ENCODE measurements around the gene DCAF12.
A peak's percentile ranks its signal among the peaks of the same experiment; 100 is the strongest.

Gene DCAF12

DNA sequence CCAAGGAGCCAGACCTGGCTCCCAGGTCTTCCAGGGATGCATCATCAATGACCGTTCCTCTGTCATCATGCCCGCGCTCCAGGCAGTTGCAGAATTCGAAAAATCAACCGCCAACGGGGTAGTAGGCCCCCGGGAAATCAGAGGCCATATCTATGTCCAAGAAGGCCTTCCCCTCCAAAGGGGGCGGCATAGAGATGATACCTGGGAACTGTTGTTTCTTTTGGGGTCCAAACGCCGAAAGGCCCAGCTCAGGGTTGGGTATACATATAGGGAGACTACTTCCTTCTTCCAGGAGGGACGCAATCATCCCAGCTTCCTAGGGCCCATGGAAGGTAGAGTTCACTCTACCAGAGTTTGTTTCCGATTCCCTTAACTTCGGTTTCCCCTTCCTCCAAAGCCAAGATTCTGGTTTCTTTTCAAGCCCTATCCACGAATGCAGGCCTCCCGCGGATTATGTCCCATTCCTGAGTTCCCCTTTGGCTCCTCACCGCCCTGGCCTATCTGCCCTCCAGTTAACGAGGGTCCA, 754 bp downstream of the DCAF12 start:
- peak overlapping the region; percentile 65 for H2AFZ ChIP-seq (ENCODE audit: low read length, unreplicated experiment)

DNA sequence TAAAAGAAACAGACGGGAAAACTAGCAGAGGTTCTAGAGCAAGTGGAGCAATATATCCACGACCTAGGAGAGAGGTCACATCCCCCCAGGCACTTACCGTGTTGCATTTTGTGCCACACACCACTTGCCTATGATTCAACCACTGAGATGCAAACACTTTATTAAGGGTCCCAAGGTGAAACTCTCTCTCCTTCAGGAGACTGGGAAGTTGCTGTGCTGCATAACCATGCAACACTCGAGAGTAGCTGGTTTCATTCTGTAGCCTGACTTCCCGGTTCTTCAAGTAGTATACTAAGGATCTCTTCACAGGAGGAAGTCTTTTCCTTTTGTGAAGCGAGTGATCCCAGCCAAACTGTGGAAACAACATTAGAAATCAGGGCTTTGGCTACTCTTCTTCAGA, 1.6 kb downstream of the DCAF12 start:
- Histone ChIP-seq H3K27ac (ENCODE audit: low read depth, low read length) (peak overlapping the region; percentile 51; the same call in 1 of the 2 replicates), H3K79me2 (ENCODE audit: control insufficient read depth, insufficient read depth, low read length, unreplicated experiment) (peaks cover 51% of the 10 kb centered on the region), H3K36me3 (ENCODE audit: insufficient read depth, low read length) (peaks cover 14% of the 10 kb centered on the region; the same call in 1 of the 2 replicates), H3K4me1 (ENCODE audit: control insufficient read depth, insufficient read depth, low read length, unreplicated experiment) (peaks cover 27% of the 10 kb centered on the region), H3K27me3 (ENCODE audit: insufficient read depth, low read length) (no peaks in the 10 kb centered on the region), H2AFZ (ENCODE audit: low read length, unreplicated experiment) (no peak overlapping the region), H3K4me3 (ENCODE audit: low read depth, low read length) (peak overlapping the region; percentile 85)

More for the DNA sequence above, 754 bp downstream of the DCAF12 start:
- H3K4me3 ChIP-seq (ENCODE audit: low read depth, low read length) = peak overlapping the region; percentile 85
- H3K4me1 ChIP-seq (ENCODE audit: control insufficient read depth, insufficient read depth, low read length, unreplicated experiment) = peaks cover 27% of the 10 kb centered on the region
- H3K36me3 ChIP-seq (ENCODE audit: insufficient read depth, low read length) = peaks cover 14% of the 10 kb centered on the region; the same call in 1 of the 2 replicates
- peaks cover 51% of the 10 kb centered on the region for H3K79me2 ChIP-seq (ENCODE audit: control insufficient read depth, insufficient read depth, low read length, unreplicated experiment)
- H3K27me3 ChIP-seq (ENCODE audit: insufficient read depth, low read length) = no peaks in the 10 kb centered on the region
- peak overlapping the region; percentile 51 for H3K27ac ChIP-seq (ENCODE audit: low read depth, low read length)

DNA sequence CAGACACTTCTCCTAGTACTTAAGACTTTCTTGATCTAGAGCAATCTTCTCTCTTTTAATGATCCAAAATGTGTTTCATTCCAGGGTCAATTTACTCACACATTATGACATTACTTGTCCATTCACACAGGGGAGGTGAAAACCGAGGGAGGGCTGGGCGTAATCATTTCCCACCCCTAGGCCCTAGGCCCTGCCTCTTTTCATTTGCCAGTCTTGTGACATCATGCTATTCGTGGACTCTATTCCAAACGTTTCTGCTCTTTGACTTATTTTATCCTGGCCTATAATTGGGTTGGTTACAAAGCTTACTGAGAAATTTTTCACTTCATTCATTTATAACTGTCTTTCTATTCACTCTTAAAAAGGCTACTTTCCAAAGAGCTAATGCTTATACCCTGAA, 2.4 kb downstream of the DCAF12 start:
- peaks cover 16% of the 10 kb centered on the region; the same call in 1 of the 2 replicates for H3K36me3 ChIP-seq (ENCODE audit: insufficient read depth, low read length)
- peaks cover 52% of the 10 kb centered on the region for H3K79me2 ChIP-seq (ENCODE audit: control insufficient read depth, insufficient read depth, low read length, unreplicated experiment)

DNA sequence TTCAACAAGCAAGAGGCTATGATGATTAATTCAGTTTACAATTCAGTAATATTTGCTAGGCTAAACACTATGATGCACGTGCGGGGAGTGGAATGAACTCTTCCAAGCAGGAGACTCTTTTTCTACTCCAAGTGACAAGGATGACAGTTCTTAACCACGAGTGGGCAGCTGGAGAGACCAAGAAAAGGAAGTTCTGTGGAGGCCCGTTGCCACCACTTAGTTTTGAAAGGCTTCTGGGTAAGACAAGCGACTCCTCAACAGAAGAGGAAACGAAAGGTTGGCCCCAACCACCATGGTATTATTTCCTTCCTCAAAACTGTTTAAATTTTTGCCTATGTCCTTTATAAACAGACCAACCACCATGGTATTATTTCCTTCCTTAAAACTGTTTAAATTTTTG, 2.8 kb downstream of the DCAF12 start:
- H3K4me3 ChIP-seq (ENCODE audit: low read depth, low read length) = peak overlapping the region; percentile 85; the same call in 1 of the 2 replicates

More for the DNA sequence above, 2.4 kb downstream of the DCAF12 start:
- Histone ChIP-seq H3K4me1 (ENCODE audit: control insufficient read depth, insufficient read depth, low read length, unreplicated experiment) (peaks cover 27% of the 10 kb centered on the region), H3K27ac (ENCODE audit: low read depth, low read length) (no peak overlapping the region), H3K4me3 (ENCODE audit: low read depth, low read length) (peak overlapping the region; percentile 85), H2AFZ (ENCODE audit: low read length, unreplicated experiment) (no peak overlapping the region), H3K27me3 (ENCODE audit: insufficient read depth, low read length) (no peaks in the 10 kb centered on the region)

DNA sequence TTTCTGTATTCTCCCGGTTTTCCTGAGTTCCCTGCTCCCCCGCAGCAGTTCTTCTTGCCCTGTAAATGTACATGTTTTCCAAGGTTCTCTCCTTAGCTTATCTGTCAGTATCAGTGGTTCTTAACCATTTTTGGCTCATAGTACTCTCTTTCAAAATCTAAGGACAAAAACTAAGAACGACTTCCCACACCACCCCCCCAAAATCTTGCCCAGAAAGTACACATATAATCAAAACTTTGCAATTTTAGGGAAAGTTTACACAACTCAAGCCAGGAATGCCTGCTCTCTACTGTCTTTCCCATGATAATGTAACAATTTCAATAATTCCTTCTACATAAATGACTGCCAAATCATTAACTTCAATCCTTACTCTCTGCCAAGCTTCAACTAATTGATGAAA, 4.5 kb downstream of the DCAF12 start:
- Histone ChIP-seq H3K27me3 (ENCODE audit: insufficient read depth, low read length) (no peaks in the 10 kb centered on the region), H3K36me3 (ENCODE audit: insufficient read depth, low read length) (peaks cover 24% of the 10 kb centered on the region), H3K4me1 (ENCODE audit: control insufficient read depth, insufficient read depth, low read length, unreplicated experiment) (peaks cover 23% of the 10 kb centered on the region), H3K27ac (ENCODE audit: low read depth, low read length) (no peak overlapping the region), H3K4me3 (ENCODE audit: low read depth, low read length) (no peak overlapping the region), H2AFZ (ENCODE audit: low read length, unreplicated experiment) (no peak overlapping the region), H3K79me2 (ENCODE audit: control insufficient read depth, insufficient read depth, low read length, unreplicated experiment) (peaks cover 54% of the 10 kb centered on the region)

More for the DNA sequence above, 2.8 kb downstream of the DCAF12 start:
- peaks cover 27% of the 10 kb centered on the region for H3K4me1 ChIP-seq (ENCODE audit: control insufficient read depth, insufficient read depth, low read length, unreplicated experiment)
- no peaks in the 10 kb centered on the region for H3K27me3 ChIP-seq (ENCODE audit: insufficient read depth, low read length)
- H3K79me2 ChIP-seq (ENCODE audit: control insufficient read depth, insufficient read depth, low read length, unreplicated experiment) = peaks cover 54% of the 10 kb centered on the region
- H2AFZ ChIP-seq (ENCODE audit: low read length, unreplicated experiment) = no peak overlapping the region
- peaks cover 19% of the 10 kb centered on the region; the same call in 1 of the 2 replicates for H3K36me3 ChIP-seq (ENCODE audit: insufficient read depth, low read length)
- no peak overlapping the region for H3K27ac ChIP-seq (ENCODE audit: low read depth, low read length)

DNA sequence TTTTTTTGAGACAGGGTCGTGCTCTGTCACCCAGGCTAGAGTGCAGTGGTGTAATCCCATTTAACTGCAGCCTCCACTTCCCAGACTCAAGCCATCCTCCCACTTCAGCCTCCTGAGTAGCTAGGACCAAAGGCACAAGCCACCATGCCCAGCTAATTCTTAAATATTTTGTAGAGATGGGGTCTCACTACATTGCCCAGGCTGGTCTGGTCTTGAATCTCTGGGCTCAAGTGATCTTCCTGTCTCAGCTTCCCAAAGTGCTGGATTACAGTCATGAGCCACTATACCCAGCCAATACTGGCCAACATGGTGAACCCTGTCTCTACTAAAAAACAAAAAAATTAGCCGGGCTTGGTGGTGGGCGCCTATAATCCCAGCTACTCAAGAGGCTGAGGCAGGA, 6.8 kb downstream of the DCAF12 start:
- Histone ChIP-seq H3K79me2 (ENCODE audit: control insufficient read depth, insufficient read depth, low read length, unreplicated experiment) (peaks cover 36% of the 10 kb centered on the region), H3K4me1 (ENCODE audit: control insufficient read depth, insufficient read depth, low read length, unreplicated experiment) (peaks cover 18% of the 10 kb centered on the region), H3K27ac (ENCODE audit: low read depth, low read length) (no peak overlapping the region), H2AFZ (ENCODE audit: low read length, unreplicated experiment) (no peak overlapping the region), H3K27me3 (ENCODE audit: insufficient read depth, low read length) (no peaks in the 10 kb centered on the region), H3K36me3 (ENCODE audit: insufficient read depth, low read length) (peaks cover 34% of the 10 kb centered on the region), H3K4me3 (ENCODE audit: low read depth, low read length) (no peak overlapping the region)

DNA sequence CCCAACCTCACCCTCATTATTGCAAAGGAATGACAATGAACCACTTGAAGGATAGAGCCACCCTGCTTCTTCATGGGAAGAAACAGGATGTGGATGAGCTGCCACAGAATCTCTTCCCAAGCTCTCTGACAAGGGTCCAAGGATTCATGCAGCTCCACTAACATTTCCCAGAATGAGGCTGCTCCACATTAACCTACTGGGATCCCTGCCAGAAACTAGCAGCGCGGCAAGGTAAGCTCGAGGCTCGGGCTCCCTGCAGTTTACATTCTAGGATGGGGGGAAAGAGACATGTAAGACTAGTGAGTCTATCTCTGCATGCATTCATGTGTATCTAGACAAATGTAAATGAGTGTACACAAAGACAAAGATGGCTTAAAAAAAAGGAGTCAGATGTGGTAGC, 12.1 kb downstream of the DCAF12 start:
- Histone ChIP-seq H3K4me1 (ENCODE audit: control insufficient read depth, insufficient read depth, low read length, unreplicated experiment) (no peaks in the 10 kb centered on the region), H3K4me3 (ENCODE audit: low read depth, low read length) (no peak overlapping the region), H3K36me3 (ENCODE audit: insufficient read depth, low read length) (peaks cover 25% of the 10 kb centered on the region), H3K79me2 (ENCODE audit: control insufficient read depth, insufficient read depth, low read length, unreplicated experiment) (peaks cover 17% of the 10 kb centered on the region), H2AFZ (ENCODE audit: low read length, unreplicated experiment) (no peak overlapping the region), H3K27me3 (ENCODE audit: insufficient read depth, low read length) (no peaks in the 10 kb centered on the region), H3K27ac (ENCODE audit: low read depth, low read length) (no peak overlapping the region)

DNA sequence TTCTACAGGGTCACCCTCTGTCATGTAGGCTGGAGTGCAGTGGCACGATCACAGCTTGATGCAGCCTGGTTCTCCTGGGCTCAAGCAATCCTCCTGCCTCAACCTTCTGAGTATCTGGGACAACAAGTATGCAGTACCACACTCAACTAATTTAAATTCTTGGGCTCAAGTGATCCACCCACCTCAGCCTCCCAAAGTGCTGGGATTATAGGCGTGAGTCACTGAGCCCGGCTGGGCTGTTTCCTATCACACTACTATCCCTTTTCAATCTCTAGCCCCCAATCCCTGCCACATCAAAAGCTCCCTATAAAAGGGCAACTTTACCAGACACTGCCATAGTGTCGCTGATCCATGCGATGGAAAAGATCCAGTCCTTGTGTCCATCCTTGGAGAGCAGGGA, 20.4 kb downstream of the DCAF12 start:
- peaks cover 6% of the 10 kb centered on the region for H3K79me2 ChIP-seq (ENCODE audit: control insufficient read depth, insufficient read depth, low read length, unreplicated experiment)
- H3K27ac ChIP-seq (ENCODE audit: low read depth, low read length) = no peak overlapping the region
- H3K4me1 ChIP-seq (ENCODE audit: control insufficient read depth, insufficient read depth, low read length, unreplicated experiment) = no peaks in the 10 kb centered on the region
- peaks cover 23% of the 10 kb centered on the region for H3K36me3 ChIP-seq (ENCODE audit: insufficient read depth, low read length)
- no peaks in the 10 kb centered on the region for H3K27me3 ChIP-seq (ENCODE audit: insufficient read depth, low read length)
- no peak overlapping the region for H2AFZ ChIP-seq (ENCODE audit: low read length, unreplicated experiment)
- H3K4me3 ChIP-seq (ENCODE audit: low read depth, low read length) = no peak overlapping the region

DNA sequence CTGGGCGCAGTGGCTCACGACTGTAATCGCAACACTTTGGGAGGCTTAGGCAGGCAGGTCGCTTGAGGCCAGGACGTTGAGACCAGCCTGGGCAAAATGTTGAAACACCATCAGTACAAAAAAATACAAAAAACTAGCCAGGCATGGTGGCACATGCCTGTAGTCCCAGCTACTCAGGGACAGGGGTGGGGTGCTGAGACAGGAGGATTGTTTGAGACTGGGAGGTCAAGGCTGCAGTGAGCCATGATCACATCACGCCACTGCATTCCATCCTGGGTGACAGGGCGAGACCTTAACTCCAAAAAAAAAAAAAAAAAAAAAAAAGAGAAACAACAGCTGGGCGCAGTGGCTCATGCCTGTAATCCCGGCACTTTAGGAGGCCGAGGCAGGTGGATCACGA, 23.7 kb downstream of the DCAF12 start:
- Histone ChIP-seq H3K27ac (ENCODE audit: low read depth, low read length) (no peak overlapping the region), H3K27me3 (ENCODE audit: insufficient read depth, low read length) (no peaks in the 10 kb centered on the region), H3K36me3 (ENCODE audit: insufficient read depth, low read length) (peaks cover 28% of the 10 kb centered on the region), H3K4me1 (ENCODE audit: control insufficient read depth, insufficient read depth, low read length, unreplicated experiment) (no peaks in the 10 kb centered on the region), H3K4me3 (ENCODE audit: low read depth, low read length) (no peak overlapping the region), H3K79me2 (ENCODE audit: control insufficient read depth, insufficient read depth, low read length, unreplicated experiment) (no peaks in the 10 kb centered on the region), H2AFZ (ENCODE audit: low read length, unreplicated experiment) (no peak overlapping the region)

DNA sequence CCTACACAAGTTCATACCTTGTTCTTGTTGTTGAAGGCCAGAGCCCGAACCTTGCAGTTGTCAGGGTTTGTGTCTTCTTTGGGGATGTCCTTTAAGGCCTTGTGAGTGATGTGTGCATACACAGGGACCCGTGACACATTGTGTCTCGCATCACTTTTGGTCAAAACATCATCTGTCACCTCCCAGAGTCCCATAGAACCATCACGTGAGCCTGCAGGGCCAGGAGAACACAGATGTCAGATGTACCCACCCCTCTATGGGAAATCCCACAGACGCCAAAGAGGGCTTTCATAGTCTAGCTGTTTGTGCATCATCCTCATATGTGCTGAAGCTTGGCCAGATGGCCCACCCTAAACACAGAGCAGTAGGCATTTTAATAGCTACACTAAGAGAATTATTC, 28.2 kb downstream of the DCAF12 start:
- Histone ChIP-seq H3K79me2 (ENCODE audit: control insufficient read depth, insufficient read depth, low read length, unreplicated experiment) (no peaks in the 10 kb centered on the region), H2AFZ (ENCODE audit: low read length, unreplicated experiment) (no peak overlapping the region), H3K27ac (ENCODE audit: low read depth, low read length) (no peak overlapping the region), H3K27me3 (ENCODE audit: insufficient read depth, low read length) (no peaks in the 10 kb centered on the region), H3K4me3 (ENCODE audit: low read depth, low read length) (no peak overlapping the region), H3K4me1 (ENCODE audit: control insufficient read depth, insufficient read depth, low read length, unreplicated experiment) (no peaks in the 10 kb centered on the region), H3K36me3 (ENCODE audit: insufficient read depth, low read length) (peaks cover 22% of the 10 kb centered on the region; the same call in 1 of the 2 replicates)

DNA sequence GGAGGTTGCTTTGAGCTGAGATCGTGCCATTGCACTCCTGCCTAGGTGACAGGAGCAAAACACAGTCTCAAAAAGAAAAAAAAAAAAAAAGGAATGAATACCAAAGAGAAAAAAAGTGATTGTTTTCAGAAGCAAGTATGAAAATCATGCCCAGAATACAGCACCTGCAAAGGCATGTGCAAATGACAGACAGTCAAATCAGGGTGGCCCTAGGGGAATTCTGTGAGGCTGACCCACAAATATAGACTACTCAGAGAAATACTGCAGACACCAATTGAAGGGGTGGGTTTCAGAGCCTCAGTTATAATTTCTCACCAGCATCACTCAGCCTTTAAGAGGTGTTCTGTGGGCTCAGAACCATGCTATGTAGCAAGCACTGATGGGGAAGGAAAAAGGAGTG, 28.6 kb downstream of the DCAF12 start:
- Histone ChIP-seq H3K79me2 (ENCODE audit: control insufficient read depth, insufficient read depth, low read length, unreplicated experiment) (no peaks in the 10 kb centered on the region), H3K4me1 (ENCODE audit: control insufficient read depth, insufficient read depth, low read length, unreplicated experiment) (no peaks in the 10 kb centered on the region), H3K27me3 (ENCODE audit: insufficient read depth, low read length) (no peaks in the 10 kb centered on the region), H3K27ac (ENCODE audit: low read depth, low read length) (no peak overlapping the region), H2AFZ (ENCODE audit: low read length, unreplicated experiment) (no peak overlapping the region), H3K36me3 (ENCODE audit: insufficient read depth, low read length) (peaks cover 22% of the 10 kb centered on the region; the same call in 1 of the 2 replicates), H3K4me3 (ENCODE audit: low read depth, low read length) (no peak overlapping the region)

All from ACC112 (cell line).